H1 (cell line): ENCODE data around the gene E2F8. TPM values are rescaled to one million over a fixed set of nuclear protein-coding genes. Genes with fewer than 3 reads are reported as not detected.

Experiments used
- ASH2L ChIP-seq: fragments of 200-600, 300-600 bp; sonication (generic); IDR thresholded peaks from one replicate; pipeline ENCODE4 v1.7.1; 2017; ENCODE audit warnings: low read length
- CHD1 ChIP-seq: IDR thresholded peaks from 2 replicates; pipeline ENCODE4 v1.6.1; 2012; ENCODE audit warnings: low read depth, low read length, improper control_type of control experiment
- RXRA ChIP-seq: IDR thresholded peaks from 2 replicates; pipeline ENCODE4 v1.6.1; 2011; ENCODE audit warnings: low read depth, mild to moderate bottlenecking, low read length, moderate library complexity; ENCODE audit not compliant: insufficient read depth
- TAF1 ChIP-seq: IDR thresholded peaks from 2 replicates; pipeline ENCODE4 v1.6.1; 2011; ENCODE audit warnings: mild to moderate bottlenecking, low read depth, low read length
- polyA plus RNA-seq, 7 experiments: library from polyadenylated mRNA; depleted of rRNA in 3 of 7; stranded (reverse) in 5 of 7; unstranded in 2 of 7; fragments of >200 nt in 5 of 7; fragments of 200-250 nt in 2 of 7; gene quantifications; 1 replicate in 5 of 7; 2 replicates in 1 of 7; 4 replicates in 1 of 7; pipeline versions ENCODE4 v1.2.1 to v1.2.3, GENCODE V29; 2011 to 2013; ENCODE audit warnings: missing spikeins in 2 of 7, mixed read lengths in 2 of 7
- total RNA-seq: library from RNA; stranded (reverse); fragmentation: NEBNext Ultra II Directional; extraction: Animal tissue kit (Norgen Biotek cat#: 25700); gene quantifications from 2 replicates; pipeline ENCODE4 v1.2.1, GENCODE V29; 2021
- TF ChIP-seq, protein P1 (sequence below): fragments of 300-600 bp; sonication (generic); IDR thresholded peaks from 2 replicates; pipeline ENCODE4 v1.7.1; 2012; ENCODE audit warnings: low read length, moderate library complexity, mild to moderate bottlenecking, inconsistent platforms; ENCODE audit not compliant: insufficient replicate concordance

The E2F8 gene
- total and polyA plus RNA-seq, 2 of the 8 experiments (the other 6 are each of a cell fraction or from before 2014, with no cell fraction given): 5.4 to 11.4 TPM

DNA sequence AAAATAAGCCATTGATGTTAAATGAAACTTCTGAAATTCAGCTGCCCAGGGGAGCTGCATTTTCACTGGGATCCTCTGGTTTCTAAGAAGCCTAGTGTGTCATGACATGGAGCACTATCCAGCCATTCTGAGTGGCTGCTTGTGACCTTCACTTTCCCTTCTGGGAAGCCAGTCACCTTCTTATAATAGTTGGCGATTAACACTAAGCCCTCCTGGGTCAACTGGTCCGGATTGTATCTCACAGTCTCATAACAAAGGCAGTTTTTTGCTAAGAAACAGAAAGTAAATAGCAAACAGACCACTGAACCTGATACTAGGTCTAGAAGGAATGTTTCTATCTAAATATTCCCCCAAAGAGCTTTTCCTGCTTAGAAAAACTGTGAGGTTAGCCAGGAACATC lies 46.8 kb downstream of the E2F8 start (continued):
- TF ChIP-seq, protein P1, sequence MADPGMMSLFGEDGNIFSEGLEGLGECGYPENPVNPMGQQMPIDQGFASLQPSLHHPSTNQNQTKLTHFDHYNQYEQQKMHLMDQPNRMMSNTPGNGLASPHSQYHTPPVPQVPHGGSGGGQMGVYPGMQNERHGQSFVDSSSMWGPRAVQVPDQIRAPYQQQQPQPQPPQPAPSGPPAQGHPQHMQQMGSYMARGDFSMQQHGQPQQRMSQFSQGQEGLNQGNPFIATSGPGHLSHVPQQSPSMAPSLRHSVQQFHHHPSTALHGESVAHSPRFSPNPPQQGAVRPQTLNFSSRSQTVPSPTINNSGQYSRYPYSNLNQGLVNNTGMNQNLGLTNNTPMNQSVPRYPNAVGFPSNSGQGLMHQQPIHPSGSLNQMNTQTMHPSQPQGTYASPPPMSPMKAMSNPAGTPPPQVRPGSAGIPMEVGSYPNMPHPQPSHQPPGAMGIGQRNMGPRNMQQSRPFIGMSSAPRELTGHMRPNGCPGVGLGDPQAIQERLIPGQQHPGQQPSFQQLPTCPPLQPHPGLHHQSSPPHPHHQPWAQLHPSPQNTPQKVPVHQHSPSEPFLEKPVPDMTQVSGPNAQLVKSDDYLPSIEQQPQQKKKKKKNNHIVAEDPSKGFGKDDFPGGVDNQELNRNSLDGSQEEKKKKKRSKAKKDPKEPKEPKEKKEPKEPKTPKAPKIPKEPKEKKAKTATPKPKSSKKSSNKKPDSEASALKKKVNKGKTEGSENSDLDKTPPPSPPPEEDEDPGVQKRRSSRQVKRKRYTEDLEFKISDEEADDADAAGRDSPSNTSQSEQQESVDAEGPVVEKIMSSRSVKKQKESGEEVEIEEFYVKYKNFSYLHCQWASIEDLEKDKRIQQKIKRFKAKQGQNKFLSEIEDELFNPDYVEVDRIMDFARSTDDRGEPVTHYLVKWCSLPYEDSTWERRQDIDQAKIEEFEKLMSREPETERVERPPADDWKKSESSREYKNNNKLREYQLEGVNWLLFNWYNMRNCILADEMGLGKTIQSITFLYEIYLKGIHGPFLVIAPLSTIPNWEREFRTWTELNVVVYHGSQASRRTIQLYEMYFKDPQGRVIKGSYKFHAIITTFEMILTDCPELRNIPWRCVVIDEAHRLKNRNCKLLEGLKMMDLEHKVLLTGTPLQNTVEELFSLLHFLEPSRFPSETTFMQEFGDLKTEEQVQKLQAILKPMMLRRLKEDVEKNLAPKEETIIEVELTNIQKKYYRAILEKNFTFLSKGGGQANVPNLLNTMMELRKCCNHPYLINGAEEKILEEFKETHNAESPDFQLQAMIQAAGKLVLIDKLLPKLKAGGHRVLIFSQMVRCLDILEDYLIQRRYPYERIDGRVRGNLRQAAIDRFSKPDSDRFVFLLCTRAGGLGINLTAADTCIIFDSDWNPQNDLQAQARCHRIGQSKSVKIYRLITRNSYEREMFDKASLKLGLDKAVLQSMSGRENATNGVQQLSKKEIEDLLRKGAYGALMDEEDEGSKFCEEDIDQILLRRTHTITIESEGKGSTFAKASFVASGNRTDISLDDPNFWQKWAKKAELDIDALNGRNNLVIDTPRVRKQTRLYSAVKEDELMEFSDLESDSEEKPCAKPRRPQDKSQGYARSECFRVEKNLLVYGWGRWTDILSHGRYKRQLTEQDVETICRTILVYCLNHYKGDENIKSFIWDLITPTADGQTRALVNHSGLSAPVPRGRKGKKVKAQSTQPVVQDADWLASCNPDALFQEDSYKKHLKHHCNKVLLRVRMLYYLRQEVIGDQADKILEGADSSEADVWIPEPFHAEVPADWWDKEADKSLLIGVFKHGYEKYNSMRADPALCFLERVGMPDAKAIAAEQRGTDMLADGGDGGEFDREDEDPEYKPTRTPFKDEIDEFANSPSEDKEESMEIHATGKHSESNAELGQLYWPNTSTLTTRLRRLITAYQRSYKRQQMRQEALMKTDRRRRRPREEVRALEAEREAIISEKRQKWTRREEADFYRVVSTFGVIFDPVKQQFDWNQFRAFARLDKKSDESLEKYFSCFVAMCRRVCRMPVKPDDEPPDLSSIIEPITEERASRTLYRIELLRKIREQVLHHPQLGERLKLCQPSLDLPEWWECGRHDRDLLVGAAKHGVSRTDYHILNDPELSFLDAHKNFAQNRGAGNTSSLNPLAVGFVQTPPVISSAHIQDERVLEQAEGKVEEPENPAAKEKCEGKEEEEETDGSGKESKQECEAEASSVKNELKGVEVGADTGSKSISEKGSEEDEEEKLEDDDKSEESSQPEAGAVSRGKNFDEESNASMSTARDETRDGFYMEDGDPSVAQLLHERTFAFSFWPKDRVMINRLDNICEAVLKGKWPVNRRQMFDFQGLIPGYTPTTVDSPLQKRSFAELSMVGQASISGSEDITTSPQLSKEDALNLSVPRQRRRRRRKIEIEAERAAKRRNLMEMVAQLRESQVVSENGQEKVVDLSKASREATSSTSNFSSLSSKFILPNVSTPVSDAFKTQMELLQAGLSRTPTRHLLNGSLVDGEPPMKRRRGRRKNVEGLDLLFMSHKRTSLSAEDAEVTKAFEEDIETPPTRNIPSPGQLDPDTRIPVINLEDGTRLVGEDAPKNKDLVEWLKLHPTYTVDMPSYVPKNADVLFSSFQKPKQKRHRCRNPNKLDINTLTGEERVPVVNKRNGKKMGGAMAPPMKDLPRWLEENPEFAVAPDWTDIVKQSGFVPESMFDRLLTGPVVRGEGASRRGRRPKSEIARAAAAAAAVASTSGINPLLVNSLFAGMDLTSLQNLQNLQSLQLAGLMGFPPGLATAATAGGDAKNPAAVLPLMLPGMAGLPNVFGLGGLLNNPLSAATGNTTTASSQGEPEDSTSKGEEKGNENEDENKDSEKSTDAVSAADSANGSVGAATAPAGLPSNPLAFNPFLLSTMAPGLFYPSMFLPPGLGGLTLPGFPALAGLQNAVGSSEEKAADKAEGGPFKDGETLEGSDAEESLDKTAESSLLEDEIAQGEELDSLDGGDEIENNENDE: no peak
- TF ChIP-seq CHD1 (no peak), RXRA (no peak), ASH2L (no peak), TAF1 (no peak)
